Trophoblast cell (in vitro differentiated cells and primary cell): Measurements from ENCODE around the gene SATB1. TPM values are rescaled to one million over a fixed set of nuclear protein-coding genes. Genes with fewer than 3 reads are reported as not detected.

ENCODE experiments used
- DNase-seq, 2 donors: peaks; one replicate each; pipeline ENCODE4 v3.0.0-alpha.2; 2016
- H2AFZ ChIP-seq: 2 replicates; pipeline ENCODE4 v1.6.1; 2013; ENCODE audit warnings: low read length, moderate library complexity, mild to moderate bottlenecking; ENCODE audit not compliant: insufficient read depth, poor library complexity
- H2AK5ac ChIP-seq: 2 replicates; pipeline ENCODE4 v1.6.1; 2013; ENCODE audit warnings: mild to moderate bottlenecking, low read length
- H2BK120ac ChIP-seq: 2 replicates; pipeline ENCODE4 v1.6.1; 2013; ENCODE audit warnings: low read length, mild to moderate bottlenecking, moderate library complexity; ENCODE audit not compliant: insufficient read depth, poor library complexity
- H2BK12ac ChIP-seq: 2 replicates; pipeline ENCODE4 v1.6.1; 2013; ENCODE audit warnings: mild to moderate bottlenecking, low read length, moderate library complexity
- H2BK5ac ChIP-seq: 2 replicates; pipeline ENCODE4 v1.6.1; 2013; ENCODE audit warnings: low read length, low read depth, moderate library complexity, mild to moderate bottlenecking; ENCODE audit not compliant: poor library complexity
- H3K14ac ChIP-seq: 2 replicates; pipeline ENCODE4 v1.6.1; 2013; ENCODE audit warnings: mild to moderate bottlenecking, low read length
- H3K18ac ChIP-seq: 2 replicates; pipeline ENCODE4 v1.6.1; 2013; ENCODE audit warnings: mild to moderate bottlenecking, low read length
- H3K23ac ChIP-seq: 2 replicates; pipeline ENCODE4 v1.6.1; 2013; ENCODE audit warnings: low read length
- H3K27ac ChIP-seq: 2 replicates; pipeline ENCODE4 v1.5.1; 2013; ENCODE audit warnings: low read depth, mild to moderate bottlenecking, inconsistent platforms, low read length, moderate library complexity
- H3K27me3 ChIP-seq: 2 replicates; pipeline ENCODE4 v1.6.1; 2013; ENCODE audit warnings: inconsistent platforms, mild to moderate bottlenecking, low read length, moderate library complexity; ENCODE audit not compliant: insufficient read depth
- H3K36me3 ChIP-seq, 2 experiments: 1 replicate in 1 of 2; 2 replicates in 1 of 2; pipeline ENCODE4 v1.6.1; 2013; ENCODE audit warnings: low read length in 2 of 2, mild to moderate bottlenecking in 2 of 2, moderate library complexity in 1 of 2; ENCODE audit not compliant: insufficient read depth in 2 of 2, control insufficient read depth in 1 of 2
- H3K4ac ChIP-seq: 2 replicates; pipeline ENCODE4 v1.6.1; 2013; ENCODE audit warnings: low read depth, mild to moderate bottlenecking, low read length, moderate library complexity
- H3K4me1 ChIP-seq, 2 experiments: 1 replicate in 1 of 2; 2 replicates in 1 of 2; pipeline ENCODE4 v1.6.1; 2013; ENCODE audit warnings: low read length in 2 of 2, mild to moderate bottlenecking in 2 of 2, moderate library complexity in 1 of 2; ENCODE audit not compliant: insufficient read depth in 2 of 2, control insufficient read depth in 1 of 2
- H3K4me2 ChIP-seq: 2 replicates; pipeline ENCODE4 v1.6.1; 2013; ENCODE audit warnings: inconsistent platforms, mild to moderate bottlenecking, low read length, moderate library complexity
- H3K4me3 ChIP-seq: 2 replicates; pipeline ENCODE4 v1.5.1; 2013; ENCODE audit warnings: mild to moderate bottlenecking, low read depth, low read length, inconsistent platforms
- H3K79me1 ChIP-seq: one replicate; pipeline ENCODE4 v1.6.1; 2013; ENCODE audit warnings: low read length
- H3K79me2 ChIP-seq: 2 replicates; pipeline ENCODE4 v1.6.1; 2013; ENCODE audit warnings: low read length, mild to moderate bottlenecking; ENCODE audit not compliant: control insufficient read depth, insufficient read depth, poor library complexity
- H3K9ac ChIP-seq: 2 replicates; pipeline ENCODE4 v1.6.1; 2013; ENCODE audit warnings: mild to moderate bottlenecking, low read length
- H3K9me3 ChIP-seq: 2 replicates; pipeline ENCODE4 v1.6.1; 2013; ENCODE audit warnings: low read depth, mild to moderate bottlenecking, control low read depth, inconsistent platforms, low read length; ENCODE audit not compliant: insufficient read depth
- H4K12ac ChIP-seq: 2 replicates; pipeline ENCODE4 v1.6.1; 2013; ENCODE audit warnings: low read depth, mild to moderate bottlenecking, low read length, moderate library complexity
- H4K8ac ChIP-seq: 2 replicates; pipeline ENCODE4 v1.6.1; 2013; ENCODE audit warnings: low read depth, mild to moderate bottlenecking, low read length, moderate library complexity
- H4K91ac ChIP-seq: one replicate; pipeline ENCODE4 v1.6.1; 2013; ENCODE audit warnings: low read depth, mild to moderate bottlenecking, low read length, moderate library complexity
- WGBS: extraction: QIAGEN DNeasy Blood & Tissue Kit; methylation state at CpG from one replicate; pipeline ENCODE4 v1.1.7; 2013; ENCODE audit warnings: missing lambda C conversion rate; ENCODE audit not compliant: insufficient read length, insufficient coverage; ENCODE audit errors: extremely low coverage; 5-methylcytosine and 5-hydroxymethylcytosine counted together
- polyA plus RNA-seq: library from polyadenylated mRNA; stranded (reverse); fragments of 200-250 nt; gene quantifications from 2 replicates; pipeline ENCODE4 v1.2.3, GENCODE V29; 2013

The SATB1 gene
- 10.2 and 11.3 TPM in 2 replicates for polyA plus RNA-seq

GRCh38 chr3:18424729-18425640 lies at the start of gene SATB1:
Gene SATB1 (minus strand): TSS chr3:18425339. CDS start chr3:18420967, 4,372 bp downstream.
- peaks cover 16% of the 10 kb centered on the region for H3K79me1 ChIP-seq
- H3K27me3 ChIP-seq: no peaks in the 10 kb centered on the region
- no peak within 1 kb of the TSS for H3K23ac ChIP-seq
- no peaks in the 10 kb centered on the region for H3K36me3 ChIP-seq
- H4K91ac ChIP-seq: peak within 1 kb of the TSS; percentile 71
- peak within 1 kb of the TSS; percentile 63 for H2BK12ac ChIP-seq
- peak within 1 kb of the TSS; percentile 66 for H3K9ac ChIP-seq
- H3K4ac ChIP-seq: peak within 1 kb of the TSS; percentile 80
- H2BK120ac ChIP-seq: peak within 1 kb of the TSS; percentile 54
- DNase-seq: peak; percentile 13 to 46
- peaks cover 3% of the 10 kb centered on the region for H3K9me3 ChIP-seq
- peak within 1 kb of the TSS; percentile 79 for H4K8ac ChIP-seq
- peak within 1 kb of the TSS; percentile 80 for H3K14ac ChIP-seq
- H3K4me1 ChIP-seq: peaks cover 0 to 1% of the 10 kb centered on the region in 2 experiments
- no CpG with 5 or more reads among the region's 89 CpGs for WGBS
- peak within 1 kb of the TSS; percentile 90 for H3K18ac ChIP-seq
- H2BK5ac ChIP-seq: peak within 1 kb of the TSS; percentile 85
- H4K12ac ChIP-seq: peak within 1 kb of the TSS; percentile 83
- H2AK5ac ChIP-seq: no peak within 1 kb of the TSS
- peaks cover 8% of the 10 kb centered on the region for H3K79me2 ChIP-seq
- H2AFZ ChIP-seq: peak within 1 kb of the TSS; percentile 98
- H3K4me2 ChIP-seq: peak within 1 kb of the TSS; percentile 89
- H3K4me3 ChIP-seq: peak within 1 kb of the TSS; percentile 82
- H3K27ac ChIP-seq: peak within 1 kb of the TSS; percentile 56

- no CpG with 5 or more reads among the region's 2 CpGs for WGBS
- Histone ChIP-seq H2BK12ac (no peak overlapping the region), H3K4ac (no peak overlapping the region), H3K36me3 (no peaks in the 10 kb centered on the region), H3K27me3 (no peaks in the 10 kb centered on the region), H4K91ac (no peak overlapping the region), H3K9ac (no peak overlapping the region), H3K4me2 (no peak overlapping the region), H3K4me3 (no peak overlapping the region), H4K12ac (no peak overlapping the region), H3K4me1 (no peaks in the 10 kb centered on the region), H3K9me3 (no peaks in the 10 kb centered on the region), H2BK5ac (no peak overlapping the region), H3K79me2 (no peaks in the 10 kb centered on the region), H3K23ac (no peak overlapping the region), H3K79me1 (no peaks in the 10 kb centered on the region), H3K18ac (no peak overlapping the region), H2AK5ac (no peak overlapping the region), H2BK120ac (no peak overlapping the region), H3K27ac (no peak overlapping the region), H3K14ac (no peak overlapping the region), H4K8ac (no peak overlapping the region), H2AFZ (no peak overlapping the region)
- peak; percentile 3 to 72 for DNase-seq
Observed at GRCh38 chr3:18474202-18474601, 49.1 kb upstream of the SATB1 start.

- Histone ChIP-seq H3K4me3 (no peak overlapping the region), H2BK5ac (no peak overlapping the region)
Observed at GRCh38 chr3:18469775-18470174, 44.6 kb upstream of the SATB1 start.

GRCh38 chr3:18466136-18466535 lies 41.0 kb upstream of the SATB1 start:
- no peak overlapping the region for H3K27ac ChIP-seq
- no peaks in the 10 kb centered on the region for H3K9me3 ChIP-seq
- no peak overlapping the region for H3K4me3 ChIP-seq
- H2BK12ac ChIP-seq: no peak overlapping the region
- no peaks in the 10 kb centered on the region for H3K4me1 ChIP-seq
- no peak overlapping the region for H4K91ac ChIP-seq
- H2AFZ ChIP-seq: no peak overlapping the region
- no peak overlapping the region for H3K14ac ChIP-seq
- H2BK120ac ChIP-seq: no peak overlapping the region
- DNase-seq: no peak
- no peaks in the 10 kb centered on the region for H3K79me2 ChIP-seq
- no peak overlapping the region for H3K23ac ChIP-seq
- H2BK5ac ChIP-seq: no peak overlapping the region
- H2AK5ac ChIP-seq: no peak overlapping the region
- no peak overlapping the region for H3K18ac ChIP-seq
- H3K4me2 ChIP-seq: no peak overlapping the region
- H3K4ac ChIP-seq: no peak overlapping the region
- H3K9ac ChIP-seq: no peak overlapping the region
- H3K36me3 ChIP-seq: no peaks in the 10 kb centered on the region
- whole genome bisulfite sequencing: no CpG with 5 or more reads among the region's 1 CpG
- H3K79me1 ChIP-seq: no peaks in the 10 kb centered on the region
- H4K8ac ChIP-seq: no peak overlapping the region
- no peak overlapping the region for H4K12ac ChIP-seq
- H3K27me3 ChIP-seq: no peaks in the 10 kb centered on the region

More at GRCh38 chr3:18469775-18470174, 44.6 kb upstream of the SATB1 start:
- Histone ChIP-seq H4K91ac (no peak overlapping the region), H3K9me3 (no peaks in the 10 kb centered on the region), H2BK120ac (no peak overlapping the region), H2AK5ac (no peak overlapping the region), H3K4ac (no peak overlapping the region), H3K36me3 (no peaks in the 10 kb centered on the region), H3K27me3 (no peaks in the 10 kb centered on the region), H3K9ac (no peak overlapping the region), H2BK12ac (no peak overlapping the region), H3K79me2 (no peaks in the 10 kb centered on the region), H3K18ac (no peak overlapping the region), H2AFZ (no peak overlapping the region), H3K79me1 (no peaks in the 10 kb centered on the region), H3K4me1 (no peaks in the 10 kb centered on the region), H4K8ac (no peak overlapping the region), H3K4me2 (no peak overlapping the region), H3K23ac (no peak overlapping the region), H3K14ac (no peak overlapping the region), H4K12ac (no peak overlapping the region), H3K27ac (no peak overlapping the region)
- no peak for DNase-seq
- WGBS: no CpG with 5 or more reads among the region's 1 CpG
